SK-N-SH treated with all-trans-retinoic acid at 6 μM for 48 hours (cell line): ENCODE results near the gene OPHN1.
"Not testable (repeated sequence)": the region's sequence is repeated elsewhere in the genome, so short reads cannot be mapped to it uniquely, and the experiment has no call there.

Source experiments
- ATAC-seq: fragments of 200-7000 bp; cut with Tn5 transposase; 3 replicates; pipeline ENCODE4 v1.9.1; 2020; ENCODE audit warnings: mild to moderate bottlenecking, moderate library complexity
- ARNTL ChIP-seq: fragments of 450-650 bp; formaldehyde crosslinking; IDR thresholded peaks from 2 replicates; pipeline ENCODE4 v1.5.0; 2020; ENCODE audit warnings: low read depth, mild to moderate bottlenecking, moderate library complexity, borderline replicate concordance
- BACH2 ChIP-seq: fragments of 250-450 bp; sonication (Bioruptor Pico); IDR thresholded peaks from 2 replicates; pipeline ENCODE4 v1.9.0; 2021; ENCODE audit warnings: mild to moderate bottlenecking, borderline replicate concordance
- CSDC2 ChIP-seq: fragments of 250-450 bp; sonication (Bioruptor Pico); IDR thresholded peaks from 2 replicates; pipeline ENCODE4 v1.5.0; 2020; ENCODE audit warnings: mild to moderate bottlenecking, moderate library complexity
- GLIS3 ChIP-seq: fragments of 250-450 bp; sonication (Bioruptor Pico); IDR thresholded peaks from 2 replicates; pipeline ENCODE4 v1.5.0; 2020; ENCODE audit warnings: mild to moderate bottlenecking, moderate library complexity
- ISL1 ChIP-seq: fragments of 250-450 bp; sonication (Bioruptor Pico); IDR thresholded peaks from 2 replicates; pipeline ENCODE4 v2.1.2; 2022; ENCODE audit warnings: mild to moderate bottlenecking, moderate library complexity
- OSR1 ChIP-seq: fragments of 250-450 bp; sonication (Bioruptor Pico); IDR thresholded peaks from 2 replicates; pipeline ENCODE4 v1.8.0; 2022; ENCODE audit warnings: moderate library complexity, mild to moderate bottlenecking, inconsistent platforms
- POU6F1 ChIP-seq: fragments of 250-450 bp; sonication (Bioruptor Pico); IDR thresholded peaks from 2 replicates; pipeline ENCODE4 v1.8.0; 2021; ENCODE audit warnings: low read depth, mild to moderate bottlenecking, moderate library complexity, borderline replicate concordance
- PPARA ChIP-seq: fragments of 250-450 bp; sonication (Bioruptor Pico); IDR thresholded peaks from 2 replicates; pipeline ENCODE4 v1.5.0; 2020; ENCODE audit warnings: mild to moderate bottlenecking, borderline replicate concordance
- RARB ChIP-seq: fragments of 250-450 bp; sonication (Bioruptor Pico); IDR thresholded peaks from 2 replicates; pipeline ENCODE4 v1.8.0; 2021; ENCODE audit warnings: mild to moderate bottlenecking, moderate library complexity
- SNAI2 ChIP-seq: fragments of 250-450 bp; sonication (Bioruptor Pico); IDR thresholded peaks from 2 replicates; pipeline ENCODE4 v1.5.0; 2020; ENCODE audit warnings: mild to moderate bottlenecking, moderate library complexity
- TOX ChIP-seq: fragments of 250-450 bp; sonication (Bioruptor Pico); IDR thresholded peaks from 2 replicates; pipeline ENCODE4 v1.8.0; 2021; ENCODE audit warnings: mild to moderate bottlenecking, moderate library complexity, borderline replicate concordance
- TSHZ2 ChIP-seq: fragments of 250-450 bp; sonication (Bioruptor Pico); IDR thresholded peaks from 2 replicates; pipeline ENCODE4 v1.5.0; 2020; ENCODE audit warnings: mild to moderate bottlenecking, moderate library complexity
- ZC3H10 ChIP-seq: fragments of 250-450 bp; sonication (Bioruptor Pico); IDR thresholded peaks from 2 replicates; pipeline ENCODE4 v1.5.1; 2021; ENCODE audit warnings: mild to moderate bottlenecking, moderate library complexity
- ZFP3 ChIP-seq: fragments of 250-450 bp; sonication (Bioruptor Pico); IDR thresholded peaks from 2 replicates; pipeline ENCODE4 v1.5.0; 2020; ENCODE audit warnings: mild to moderate bottlenecking, moderate library complexity
- ZFP30 ChIP-seq: fragments of 450-650 bp; formaldehyde crosslinking; IDR thresholded peaks from 2 replicates; pipeline ENCODE4 v1.5.0; 2022; ENCODE audit warnings: mild to moderate bottlenecking, moderate library complexity
- ZNF565 ChIP-seq: fragments of 450-650 bp; formaldehyde crosslinking; conservative IDR thresholded peaks from 2 replicates; pipeline ENCODE4 v1.5.0; 2020; ENCODE audit warnings: low read depth, mild to moderate bottlenecking, moderate library complexity
- ZNF70 ChIP-seq: fragments of 450-650 bp; formaldehyde crosslinking; IDR thresholded peaks from 2 replicates; pipeline ENCODE4 v1.5.0; 2020; ENCODE audit warnings: mild to moderate bottlenecking, moderate library complexity
- ZNF8 ChIP-seq: fragments of 450-650 bp; formaldehyde crosslinking; IDR thresholded peaks from 2 replicates; pipeline ENCODE4 v1.5.0; 2020; ENCODE audit warnings: mild to moderate bottlenecking, moderate library complexity
- TF ChIP-seq, protein P1 (sequence below): fragments of 250-450 bp; sonication (Bioruptor Pico); IDR thresholded peaks from 2 replicates; pipeline ENCODE4 v1.8.0; 2020; ENCODE audit warnings: mild to moderate bottlenecking, moderate library complexity, borderline replicate concordance

Gene OPHN1

GRCh38 chrX:68083510-68083909 lies 349.8 kb downstream of the OPHN1 start:
- TF ChIP-seq OSR1 (CRISPR knock-in tag) (no peak), GLIS3 (CRISPR knock-in tag) (no peak), ZFP30 (CRISPR knock-in tag) (no peak), PPARA (CRISPR knock-in tag) (no peak), ZFP3 (CRISPR knock-in tag) (no peak), CSDC2 (no peak), RARB (CRISPR knock-in tag) (no peak), TOX (no peak), ZNF8 (CRISPR knock-in tag) (no peak), BACH2 (no peak), ISL1 (CRISPR knock-in tag) (no peak), ZNF70 (no peak), ARNTL (CRISPR knock-in tag) (no peak)
- TF ChIP-seq, protein P1, sequence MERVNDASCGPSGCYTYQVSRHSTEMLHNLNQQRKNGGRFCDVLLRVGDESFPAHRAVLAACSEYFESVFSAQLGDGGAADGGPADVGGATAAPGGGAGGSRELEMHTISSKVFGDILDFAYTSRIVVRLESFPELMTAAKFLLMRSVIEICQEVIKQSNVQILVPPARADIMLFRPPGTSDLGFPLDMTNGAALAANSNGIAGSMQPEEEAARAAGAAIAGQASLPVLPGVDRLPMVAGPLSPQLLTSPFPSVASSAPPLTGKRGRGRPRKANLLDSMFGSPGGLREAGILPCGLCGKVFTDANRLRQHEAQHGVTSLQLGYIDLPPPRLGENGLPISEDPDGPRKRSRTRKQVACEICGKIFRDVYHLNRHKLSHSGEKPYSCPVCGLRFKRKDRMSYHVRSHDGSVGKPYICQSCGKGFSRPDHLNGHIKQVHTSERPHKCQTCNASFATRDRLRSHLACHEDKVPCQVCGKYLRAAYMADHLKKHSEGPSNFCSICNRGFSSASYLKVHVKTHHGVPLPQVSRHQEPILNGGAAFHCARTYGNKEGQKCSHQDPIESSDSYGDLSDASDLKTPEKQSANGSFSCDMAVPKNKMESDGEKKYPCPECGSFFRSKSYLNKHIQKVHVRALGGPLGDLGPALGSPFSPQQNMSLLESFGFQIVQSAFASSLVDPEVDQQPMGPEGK (CRISPR knock-in tag): no peak
- ATAC-seq: no peak

GRCh38 chrX:68079961-68080360 lies 353.3 kb downstream of the OPHN1 start:
- no peak for ATAC-seq
- TF ChIP-seq ZNF8 (CRISPR knock-in tag): no peak
- TF ChIP-seq POU6F1 (CRISPR knock-in tag): no peak
- TF ChIP-seq CSDC2: no peak
- no peak for TF ChIP-seq ZNF70
- TF ChIP-seq, all 23 proteins: peak for 0

- not testable (repeated sequence) for ATAC-seq
Measured at GRCh38 chrX:68078801-68079200, 354.5 kb downstream of the OPHN1 start.

- TF ChIP-seq ARNTL (CRISPR knock-in tag) (no peak), ZC3H10 (CRISPR knock-in tag) (no peak), ZNF565 (CRISPR knock-in tag) (no peak), GLIS3 (CRISPR knock-in tag) (no peak), SNAI2 (CRISPR knock-in tag) (no peak), ZFP30 (CRISPR knock-in tag) (no peak), ZNF8 (CRISPR knock-in tag) (no peak), ZNF70 (no peak), POU6F1 (CRISPR knock-in tag) (no peak), ISL1 (CRISPR knock-in tag) (no peak), TSHZ2 (no peak), OSR1 (CRISPR knock-in tag) (no peak), RARB (CRISPR knock-in tag) (no peak)
- TF ChIP-seq, protein P1 (CRISPR knock-in tag): no peak
- no peak for ATAC-seq
Measured at GRCh38 chrX:68077378-68077777, 355.9 kb downstream of the OPHN1 start.
